ENCODE measurements around the gene SP7. TPM values are rescaled to one million over a fixed set of nuclear protein-coding genes. Genes with fewer than 3 reads are reported as not detected.

SP7 gene
- total and polyA plus RNA-seq, 4 donors: not detected

DNA sequence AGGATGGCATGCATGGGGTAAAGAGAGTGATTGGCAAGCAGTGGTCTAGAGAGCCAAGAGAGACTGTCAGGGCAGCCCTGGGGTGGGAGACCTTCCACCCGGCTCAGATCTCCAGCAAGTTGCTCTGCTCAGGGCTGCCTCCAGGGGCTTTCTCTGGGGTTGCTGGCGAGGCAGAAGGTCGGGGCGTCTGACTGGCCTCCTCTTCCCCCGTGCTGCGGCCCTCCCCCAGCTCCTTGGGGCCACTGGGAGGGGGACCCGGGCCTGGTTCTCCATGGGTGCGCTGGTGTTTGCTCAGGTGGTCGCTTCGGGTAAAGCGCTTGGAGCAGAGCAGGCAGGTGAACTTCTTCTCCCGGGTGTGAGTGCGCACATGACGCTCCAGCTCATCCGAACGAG is 8.1 kb downstream of the SP7 start:
- no peak for DNase-seq
- no peaks in the 10 kb centered on the region for H3K36me3 ChIP-seq (ENCODE audit: control insufficient read depth in 4 of 4, insufficient read depth in 4 of 4, low read length in 4 of 4)
- no peaks in the 10 kb centered on the region for H3K9me3 ChIP-seq (ENCODE audit: control insufficient read depth in 4 of 4, insufficient read depth in 3 of 4, low read length in 3 of 4)
- TF ChIP-seq, protein P1, sequence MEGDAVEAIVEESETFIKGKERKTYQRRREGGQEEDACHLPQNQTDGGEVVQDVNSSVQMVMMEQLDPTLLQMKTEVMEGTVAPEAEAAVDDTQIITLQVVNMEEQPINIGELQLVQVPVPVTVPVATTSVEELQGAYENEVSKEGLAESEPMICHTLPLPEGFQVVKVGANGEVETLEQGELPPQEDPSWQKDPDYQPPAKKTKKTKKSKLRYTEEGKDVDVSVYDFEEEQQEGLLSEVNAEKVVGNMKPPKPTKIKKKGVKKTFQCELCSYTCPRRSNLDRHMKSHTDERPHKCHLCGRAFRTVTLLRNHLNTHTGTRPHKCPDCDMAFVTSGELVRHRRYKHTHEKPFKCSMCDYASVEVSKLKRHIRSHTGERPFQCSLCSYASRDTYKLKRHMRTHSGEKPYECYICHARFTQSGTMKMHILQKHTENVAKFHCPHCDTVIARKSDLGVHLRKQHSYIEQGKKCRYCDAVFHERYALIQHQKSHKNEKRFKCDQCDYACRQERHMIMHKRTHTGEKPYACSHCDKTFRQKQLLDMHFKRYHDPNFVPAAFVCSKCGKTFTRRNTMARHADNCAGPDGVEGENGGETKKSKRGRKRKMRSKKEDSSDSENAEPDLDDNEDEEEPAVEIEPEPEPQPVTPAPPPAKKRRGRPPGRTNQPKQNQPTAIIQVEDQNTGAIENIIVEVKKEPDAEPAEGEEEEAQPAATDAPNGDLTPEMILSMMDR (IDR thresholded peaks at IDR 0.05; ENCODE audit: control extremely low read depth, extremely low read depth): no peak
- H3K27ac ChIP-seq (ENCODE audit: low read depth in 1 of 2, low read length in 1 of 2): no peak overlapping the region
- no peaks in the 10 kb centered on the region for H3K27me3 ChIP-seq (ENCODE audit: control insufficient read depth in 3 of 3, insufficient read depth in 3 of 3, low read length in 2 of 3)
- whole genome bisulfite sequencing, 2 donors: 54 to 70% methylated on average over 11 to 16 of the region's 16 CpGs
- no peak for ATAC-seq (ENCODE audit: insufficient read depth, low FRiP score)
- H3K4me1 ChIP-seq (ENCODE audit: control insufficient read depth in 5 of 5, insufficient read depth in 5 of 5, low read length in 5 of 5): peaks cover 0 to 33% (median 7%) of the 10 kb centered on the region in 5 donors
- no peak overlapping the region for H3K4me3 ChIP-seq
- no peak overlapping the region for H3K9ac ChIP-seq (ENCODE audit: insufficient read depth in 1 of 2, low read length in 2 of 2)

DNA sequence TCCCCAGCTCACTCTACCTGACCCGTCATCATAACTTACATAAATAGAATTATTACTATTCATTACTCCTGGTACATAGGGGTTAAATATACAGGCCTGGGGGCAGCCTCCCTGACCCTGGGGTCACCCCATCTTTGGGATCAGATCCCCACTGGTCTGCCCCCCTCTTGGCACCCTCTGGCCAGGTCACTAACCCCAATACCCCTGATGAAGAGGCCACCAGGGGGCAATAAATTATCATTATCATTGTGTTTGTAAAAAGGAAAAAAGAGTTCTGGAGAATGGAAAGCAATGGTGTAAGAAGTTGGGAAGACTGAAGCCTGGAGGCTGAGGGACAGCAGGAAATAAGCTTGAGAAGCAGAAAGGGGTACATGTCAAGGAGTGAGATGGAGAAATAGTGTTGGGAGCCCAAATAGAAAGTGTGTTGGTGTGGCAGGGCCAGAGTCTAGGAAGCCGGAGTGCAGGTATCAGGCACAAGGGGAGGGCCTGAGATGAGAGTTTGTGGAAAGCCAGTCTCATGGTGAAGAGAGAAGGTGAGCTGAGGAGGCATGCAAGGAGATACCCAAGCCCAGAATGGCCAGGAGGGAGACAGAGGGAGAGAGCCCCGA is 8.6 kb downstream of the SP7 start:
- H3K27ac ChIP-seq (ENCODE audit: low read depth in 1 of 2, low read length in 1 of 2): no peak overlapping the region
- DNase-seq (no peak), ATAC-seq (ENCODE audit: insufficient read depth, low FRiP score) (no peak)
- peaks cover 0 to 28% (median 7%) of the 10 kb centered on the region in 5 donors for H3K4me1 ChIP-seq (ENCODE audit: control insufficient read depth in 5 of 5, insufficient read depth in 5 of 5, low read length in 5 of 5)
- no peaks in the 10 kb centered on the region for H3K36me3 ChIP-seq (ENCODE audit: control insufficient read depth in 4 of 4, insufficient read depth in 4 of 4, low read length in 4 of 4)
- H3K4me3 ChIP-seq: no peak overlapping the region
- no peak overlapping the region for H3K9ac ChIP-seq (ENCODE audit: insufficient read depth in 1 of 2, low read length in 2 of 2)
- 86 to 87% methylated on average over 3 of the region's 3 CpGs for WGBS, 2 donors
- no peaks in the 10 kb centered on the region for H3K9me3 ChIP-seq (ENCODE audit: control insufficient read depth in 4 of 4, insufficient read depth in 3 of 4, low read length in 3 of 4)
- TF ChIP-seq, protein P1 (IDR thresholded peaks at IDR 0.05; ENCODE audit: control extremely low read depth, extremely low read depth): peak; percentile 4
- H3K27me3 ChIP-seq (ENCODE audit: control insufficient read depth in 3 of 3, insufficient read depth in 3 of 3, low read length in 2 of 3): no peaks in the 10 kb centered on the region

DNA sequence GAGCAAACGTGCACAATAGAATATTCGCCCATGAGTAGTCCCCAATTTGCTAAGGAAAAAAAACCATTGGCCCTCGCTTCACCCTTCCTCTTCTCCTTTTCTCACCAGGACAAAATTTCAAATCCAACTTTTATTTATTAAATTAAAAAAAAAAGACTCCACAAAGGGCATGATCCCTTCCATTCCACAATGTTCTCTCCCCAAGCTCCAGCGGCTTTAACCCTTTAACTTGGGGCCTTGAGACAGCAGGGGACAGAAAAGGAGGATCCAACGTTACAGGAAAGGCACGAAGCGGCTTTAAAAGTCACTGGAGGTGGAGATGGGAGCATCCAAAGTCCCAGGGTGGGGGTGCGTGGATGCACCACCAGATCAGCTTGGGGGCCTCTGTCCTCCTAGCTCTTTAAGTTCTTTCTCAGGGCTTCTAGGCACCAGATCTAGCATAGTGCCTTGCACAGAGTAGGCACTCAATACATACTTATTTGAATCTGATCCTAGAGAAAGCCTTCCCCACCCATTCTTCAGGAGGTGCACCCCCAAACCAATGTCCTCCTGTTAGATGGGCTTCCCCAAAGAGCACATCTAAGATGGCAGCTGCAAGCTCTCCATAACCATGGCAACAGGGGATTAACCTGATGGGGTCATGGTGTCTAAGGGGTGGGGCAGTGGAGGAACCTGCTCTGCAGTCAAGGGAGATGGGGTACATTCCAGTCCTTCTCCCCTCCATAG is 9.5 kb downstream of the SP7 start:
- Histone ChIP-seq H3K4me3 (no peak overlapping the region), H3K27ac (ENCODE audit: low read depth in 1 of 2, low read length in 1 of 2) (no peak overlapping the region), H3K4me1 (ENCODE audit: control insufficient read depth in 5 of 5, insufficient read depth in 5 of 5, low read length in 5 of 5) (peaks cover 0 to 32% (median 10%) of the 10 kb centered on the region in 5 donors), H3K27me3 (ENCODE audit: control insufficient read depth in 3 of 3, insufficient read depth in 3 of 3, low read length in 2 of 3) (no peaks in the 10 kb centered on the region), H3K9ac (ENCODE audit: insufficient read depth in 1 of 2, low read length in 2 of 2) (no peak overlapping the region), H3K9me3 (ENCODE audit: control insufficient read depth in 4 of 4, insufficient read depth in 3 of 4, low read length in 3 of 4) (no peaks in the 10 kb centered on the region), H3K36me3 (ENCODE audit: control insufficient read depth in 4 of 4, insufficient read depth in 4 of 4, low read length in 4 of 4) (no peaks in the 10 kb centered on the region)
- 82 to 87% methylated on average over 8 of the region's 8 CpGs for WGBS, 2 donors
- TF ChIP-seq, protein P1 (IDR thresholded peaks at IDR 0.05; ENCODE audit: control extremely low read depth, extremely low read depth): no peak
- ATAC-seq (ENCODE audit: insufficient read depth, low FRiP score) (no peak), DNase-seq (no peak)
